Endodermal cell (in vitro differentiated cells): ENCODE data around the gene PEAR1. TPM values are rescaled to one million over a fixed set of nuclear protein-coding genes. Genes with fewer than 3 reads are reported as not detected.

ENCODE experiments used
- DNase-seq: peaks from one replicate; pipeline ENCODE4 v3.0.0-alpha.2; 2017
- H3K27ac ChIP-seq: 2 replicates; pipeline ENCODE4 v1.5.1; 2013; ENCODE audit warnings: mild to moderate bottlenecking, low read depth, low read length, moderate library complexity
- H3K27me3 ChIP-seq: 2 replicates; pipeline ENCODE4 v1.6.1; 2013; ENCODE audit warnings: mild to moderate bottlenecking, low read length, moderate library complexity; ENCODE audit not compliant: insufficient read depth, control insufficient read depth, poor library complexity, severe bottlenecking
- H3K36me3 ChIP-seq: 2 replicates; pipeline ENCODE4 v1.7.0; 2013; ENCODE audit warnings: mild to moderate bottlenecking, low read length, moderate library complexity; ENCODE audit not compliant: control insufficient read depth, insufficient read depth
- H3K4me1 ChIP-seq: one replicate; pipeline ENCODE4 v1.7.0; 2013; ENCODE audit warnings: low read length; ENCODE audit not compliant: control insufficient read depth, insufficient read depth
- H3K4me3 ChIP-seq: 2 replicates; pipeline ENCODE4 v1.5.1; 2013; ENCODE audit warnings: mild to moderate bottlenecking, low read length, moderate library complexity
- H3K9ac ChIP-seq: 2 replicates; pipeline ENCODE4 v1.6.1; 2013; ENCODE audit warnings: mild to moderate bottlenecking, low read length, moderate library complexity; ENCODE audit not compliant: poor library complexity, severe bottlenecking; ENCODE audit errors: extremely low read depth
- H3K9me3 ChIP-seq: 2 replicates; pipeline ENCODE4 v1.6.1; 2013; ENCODE audit warnings: mild to moderate bottlenecking, low read length, moderate library complexity; ENCODE audit not compliant: control insufficient read depth
- H3K27ac Mint-ChIP-seq: 2 replicates; pipeline ENCODE4 v1.8.0; 2020; ENCODE audit warnings: mixed read lengths
- H3K27me3 Mint-ChIP-seq: 2 replicates; pipeline ENCODE4 v1.8.0; 2021; ENCODE audit warnings: mild to moderate bottlenecking, mixed read lengths; ENCODE audit not compliant: insufficient read depth
- H3K36me3 Mint-ChIP-seq: 2 replicates; pipeline ENCODE4 v1.8.0; 2020; ENCODE audit warnings: low read depth, mixed read lengths
- H3K4me1 Mint-ChIP-seq: 2 replicates; pipeline ENCODE4 v1.8.0; 2020; ENCODE audit warnings: mixed read lengths
- H3K4me3 Mint-ChIP-seq: 2 replicates; pipeline ENCODE4 v1.8.0; 2020; ENCODE audit warnings: mild to moderate bottlenecking, moderate library complexity, mixed read lengths
- H3K9me3 Mint-ChIP-seq: 2 replicates; pipeline ENCODE4 v1.8.0; 2020; ENCODE audit warnings: mild to moderate bottlenecking, mixed read lengths
- WGBS, 2 experiments: methylation state at CpG; one replicate each; pipeline versions ENCODE4 v1.1.5 to v1.1.7; 2013; ENCODE audit warnings: missing lambda C conversion rate in 2 of 2, mixed read lengths in 1 of 2; ENCODE audit not compliant: insufficient coverage in 1 of 2, insufficient read length in 1 of 2; 5-methylcytosine and 5-hydroxymethylcytosine counted together
- total RNA-seq, 2 donors: library from RNA; stranded (reverse); fragmentation: NEBNext Ultra II Directional in 1 of 2; extraction: Animal tissue kit (Norgen Biotek cat#: 25700) in 1 of 2; gene quantifications; 2 replicates in 1 of 2; 3 replicates in 1 of 2; pipeline ENCODE4 v1.2.1, GENCODE V29; 2021
- TF ChIP-seq, protein P1 (sequence below): fragments of 200-600 bp; sonication (generic); conservative IDR thresholded peaks from 2 replicates; pipeline ENCODE4 v1.5.0; 2021; ENCODE audit warnings: antibody characterized with exemption, mild to moderate bottlenecking

Gene PEAR1
- total RNA-seq, 2 donors from 2014 or later, result 0.29 to 0.53 TPM

GRCh38 chr1:156912861-156913808, 19.6 kb downstream of the PEAR1 start:
- peaks cover 1% of the 10 kb centered on the region for H3K9me3 ChIP-seq
- Mint-ChIP-seq H3K9me3 (no peaks in the 10 kb centered on the region), H3K27ac (no peak overlapping the region), H3K4me3 (no peak overlapping the region), H3K27me3 (peaks cover 58% of the 10 kb centered on the region), H3K36me3 (no peaks in the 10 kb centered on the region), H3K4me1 (no peaks in the 10 kb centered on the region)
- TF ChIP-seq, protein P1, sequence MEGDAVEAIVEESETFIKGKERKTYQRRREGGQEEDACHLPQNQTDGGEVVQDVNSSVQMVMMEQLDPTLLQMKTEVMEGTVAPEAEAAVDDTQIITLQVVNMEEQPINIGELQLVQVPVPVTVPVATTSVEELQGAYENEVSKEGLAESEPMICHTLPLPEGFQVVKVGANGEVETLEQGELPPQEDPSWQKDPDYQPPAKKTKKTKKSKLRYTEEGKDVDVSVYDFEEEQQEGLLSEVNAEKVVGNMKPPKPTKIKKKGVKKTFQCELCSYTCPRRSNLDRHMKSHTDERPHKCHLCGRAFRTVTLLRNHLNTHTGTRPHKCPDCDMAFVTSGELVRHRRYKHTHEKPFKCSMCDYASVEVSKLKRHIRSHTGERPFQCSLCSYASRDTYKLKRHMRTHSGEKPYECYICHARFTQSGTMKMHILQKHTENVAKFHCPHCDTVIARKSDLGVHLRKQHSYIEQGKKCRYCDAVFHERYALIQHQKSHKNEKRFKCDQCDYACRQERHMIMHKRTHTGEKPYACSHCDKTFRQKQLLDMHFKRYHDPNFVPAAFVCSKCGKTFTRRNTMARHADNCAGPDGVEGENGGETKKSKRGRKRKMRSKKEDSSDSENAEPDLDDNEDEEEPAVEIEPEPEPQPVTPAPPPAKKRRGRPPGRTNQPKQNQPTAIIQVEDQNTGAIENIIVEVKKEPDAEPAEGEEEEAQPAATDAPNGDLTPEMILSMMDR, result peak; percentile 65
- no peak overlapping the region for H3K27ac ChIP-seq
- no peak overlapping the region for H3K9ac ChIP-seq
- no peaks in the 10 kb centered on the region for H3K36me3 ChIP-seq
- no peaks in the 10 kb centered on the region for H3K4me1 ChIP-seq
- H3K27me3 ChIP-seq, result peaks cover 3% of the 10 kb centered on the region
- no peak overlapping the region for H3K4me3 ChIP-seq
- peak; percentile 86 for DNase-seq
- 83 to 86% methylated on average over 13 to 24 of the region's 24 CpGs for WGBS, 2 experiments

- Histone ChIP-seq H3K9ac (no peak overlapping the region), H3K27ac (no peak overlapping the region), H3K4me3 (no peak overlapping the region), H3K9me3 (peaks cover 7% of the 10 kb centered on the region), H3K36me3 (no peaks in the 10 kb centered on the region), H3K27me3 (peaks cover 10% of the 10 kb centered on the region), H3K4me1 (no peaks in the 10 kb centered on the region)
- DNase-seq, result no peak
- Mint-ChIP-seq H3K27ac (no peak overlapping the region), H3K36me3 (no peaks in the 10 kb centered on the region), H3K4me1 (no peaks in the 10 kb centered on the region), H3K27me3 (peaks cover 62% of the 10 kb centered on the region), H3K9me3 (no peaks in the 10 kb centered on the region), H3K4me3 (no peak overlapping the region)
- TF ChIP-seq, protein P1, result no peak
- whole genome bisulfite sequencing, 2 experiments, result 83 to 86% methylated on average over 7 to 13 of the region's 13 CpGs
These were observed 20.4 kb downstream of the PEAR1 start for GRCh38 chr1:156913809-156914387.

DNA sequence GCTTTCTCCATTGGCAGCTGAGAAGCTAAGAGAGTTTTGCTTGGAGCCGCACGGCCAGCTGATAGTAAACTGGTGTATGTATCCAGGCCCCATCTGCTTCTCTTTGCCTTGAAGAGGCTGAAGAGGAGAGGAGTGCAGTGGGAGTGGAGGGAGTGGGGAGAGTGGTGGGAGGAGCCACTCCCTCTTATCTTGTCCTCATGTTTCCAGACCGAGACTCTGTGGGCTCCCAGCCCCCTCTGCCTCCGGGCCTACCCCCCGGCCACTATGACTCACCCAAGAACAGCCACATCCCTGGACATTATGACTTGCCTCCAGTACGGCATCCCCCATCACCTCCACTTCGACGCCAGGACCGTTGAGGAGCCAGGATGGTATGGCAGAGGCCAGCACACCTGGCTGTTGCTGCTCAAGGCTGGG, 20.9 kb downstream of the PEAR1 start:
- WGBS, 2 experiments, result 90 to 97% methylated on average over 4 to 9 of the region's 9 CpGs
- H3K9ac ChIP-seq, result no peak overlapping the region
- H3K36me3 ChIP-seq, result no peaks in the 10 kb centered on the region
- H3K4me3 ChIP-seq, result no peak overlapping the region
- no peaks in the 10 kb centered on the region for H3K9me3 Mint-ChIP-seq
- DNase-seq, result no peak
- peaks cover 16% of the 10 kb centered on the region for H3K27me3 ChIP-seq
- peaks cover 68% of the 10 kb centered on the region for H3K27me3 Mint-ChIP-seq
- TF ChIP-seq, protein P1, result no peak
- no peaks in the 10 kb centered on the region for H3K36me3 Mint-ChIP-seq
- H3K27ac Mint-ChIP-seq, result no peak overlapping the region
- H3K4me1 Mint-ChIP-seq, result no peaks in the 10 kb centered on the region
- no peak overlapping the region for H3K4me3 Mint-ChIP-seq
- H3K4me1 ChIP-seq, result no peaks in the 10 kb centered on the region
- no peak overlapping the region for H3K27ac ChIP-seq
- H3K9me3 ChIP-seq, result peaks cover 7% of the 10 kb centered on the region
